DOHH2 (cell line): ENCODE measurements around the gene NKX2-2.

Source experiments
- CTCF ChIP-seq: fragments of 200-600 bp; sonication (generic); IDR thresholded peaks from one replicate; pipeline ENCODE4 v1.5.1; 2014; ENCODE audit warnings: antibody characterized with exemption, mild to moderate bottlenecking, low read depth, low read length; ENCODE audit not compliant: poor library complexity, severe bottlenecking
- EZH2phosphoT487 ChIP-seq: fragments of 200-600 bp; sonication (generic); IDR thresholded peaks from 2 replicates; pipeline ENCODE4 v1.6.1; 2017; ENCODE audit warnings: borderline replicate concordance, mild to moderate bottlenecking, antibody characterized with exemption, low read length, moderate library complexity, mixed read lengths

- TF ChIP-seq CTCF, result no peak
- no peak for TF ChIP-seq EZH2phosphoT487
These were observed 14.2 kb downstream of the NKX2-2 start for GRCh38 chr20:21499641-21500040.
